HuH-7 (cell line): Measurements from ENCODE around the gene NNMT.

Experiments
- DNase-seq: peaks from one replicate; pipeline ENCODE4 v3.0.0; 2011; ENCODE audit warnings: low spot score

NNMT gene

GRCh38 chr11:114284914-114285313 is 11.3 kb upstream of the NNMT start:
- DNase-seq, result no peak

GRCh38 chr11:114285599-114285998 is 10.6 kb upstream of the NNMT start:
- no peak for DNase-seq

- DNase-seq, result no peak
Measured at GRCh38 chr11:114286229-114286628, 10.0 kb upstream of the NNMT start.

GRCh38 chr11:114287154-114287553 is 9.0 kb upstream of the NNMT start:
- no peak for DNase-seq

GRCh38 chr11:114288136-114288535 is 8.1 kb upstream of the NNMT start:
- no peak for DNase-seq

GRCh38 chr11:114289779-114290178 is 6.4 kb upstream of the NNMT start:
- no peak for DNase-seq

- DNase-seq, result no peak
Measured at GRCh38 chr11:114290503-114291235, 5.5 kb upstream of the NNMT start.

- no peak for DNase-seq
Measured at GRCh38 chr11:114291381-114291780, 4.8 kb upstream of the NNMT start.

- DNase-seq, result no peak
Measured at GRCh38 chr11:114291842-114292680, 4.1 kb upstream of the NNMT start.

GRCh38 chr11:114293201-114293711 is 2.9 kb upstream of the NNMT start:
- no peak for DNase-seq

- no peak for DNase-seq
Measured at GRCh38 chr11:114296605-114297372, 590 bp downstream of the NNMT start.

- DNase-seq, result no peak
Measured at GRCh38 chr11:114297806-114298709, 1.9 kb downstream of the NNMT start.

GRCh38 chr11:114298710-114299109 is 2.5 kb downstream of the NNMT start:
- DNase-seq, result no peak

- DNase-seq, result no peak
Measured at GRCh38 chr11:114301088-114301487, 4.9 kb downstream of the NNMT start.

GRCh38 chr11:114301927-114302326 is 5.7 kb downstream of the NNMT start:
- no peak for DNase-seq

GRCh38 chr11:114302663-114303062 is 6.5 kb downstream of the NNMT start:
- DNase-seq, result no peak

- no peak for DNase-seq
Measured at GRCh38 chr11:114304065-114304464, 7.9 kb downstream of the NNMT start.

GRCh38 chr11:114304969-114305368 is 8.8 kb downstream of the NNMT start:
- DNase-seq, result no peak

GRCh38 chr11:114307524-114308203 is 11.5 kb downstream of the NNMT start:
- DNase-seq, result peak; percentile 30

- DNase-seq, result peak; percentile 17
Measured at GRCh38 chr11:114308689-114309089, 12.5 kb downstream of the NNMT start.

- DNase-seq, result no peak
Measured at GRCh38 chr11:114309517-114309916, 13.3 kb downstream of the NNMT start.
